Retinal pigment epithelial cell (primary cell): ENCODE measurements around the gene QKI.

Experiments
- DNase-seq: peaks from one replicate; pipeline ENCODE4 v3.0.0-alpha.2; 2010; ENCODE audit warnings: low read depth
- H3K4me3 ChIP-seq: 2 replicates; pipeline ENCODE4 v1.5.1; 2011; ENCODE audit warnings: mild to moderate bottlenecking, low read length, control low read depth, moderate library complexity
- TF ChIP-seq, protein P1 (sequence below): conservative IDR thresholded peaks from 2 replicates; pipeline ENCODE4 v1.5.1; 2011; ENCODE audit warnings: low read depth, low read length, control low read depth, inconsistent platforms

QKI gene

GRCh38 chr6:163487606-163488005 lies 73.1 kb downstream of the QKI start:
- H3K4me3 ChIP-seq: no peak overlapping the region
- TF ChIP-seq, protein P1, sequence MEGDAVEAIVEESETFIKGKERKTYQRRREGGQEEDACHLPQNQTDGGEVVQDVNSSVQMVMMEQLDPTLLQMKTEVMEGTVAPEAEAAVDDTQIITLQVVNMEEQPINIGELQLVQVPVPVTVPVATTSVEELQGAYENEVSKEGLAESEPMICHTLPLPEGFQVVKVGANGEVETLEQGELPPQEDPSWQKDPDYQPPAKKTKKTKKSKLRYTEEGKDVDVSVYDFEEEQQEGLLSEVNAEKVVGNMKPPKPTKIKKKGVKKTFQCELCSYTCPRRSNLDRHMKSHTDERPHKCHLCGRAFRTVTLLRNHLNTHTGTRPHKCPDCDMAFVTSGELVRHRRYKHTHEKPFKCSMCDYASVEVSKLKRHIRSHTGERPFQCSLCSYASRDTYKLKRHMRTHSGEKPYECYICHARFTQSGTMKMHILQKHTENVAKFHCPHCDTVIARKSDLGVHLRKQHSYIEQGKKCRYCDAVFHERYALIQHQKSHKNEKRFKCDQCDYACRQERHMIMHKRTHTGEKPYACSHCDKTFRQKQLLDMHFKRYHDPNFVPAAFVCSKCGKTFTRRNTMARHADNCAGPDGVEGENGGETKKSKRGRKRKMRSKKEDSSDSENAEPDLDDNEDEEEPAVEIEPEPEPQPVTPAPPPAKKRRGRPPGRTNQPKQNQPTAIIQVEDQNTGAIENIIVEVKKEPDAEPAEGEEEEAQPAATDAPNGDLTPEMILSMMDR: no peak
- no peak for DNase-seq

GRCh38 chr6:163489584-163489983 lies 75.1 kb downstream of the QKI start:
- DNase-seq: no peak
- TF ChIP-seq, protein P1: no peak
- no peak overlapping the region for H3K4me3 ChIP-seq

DNA sequence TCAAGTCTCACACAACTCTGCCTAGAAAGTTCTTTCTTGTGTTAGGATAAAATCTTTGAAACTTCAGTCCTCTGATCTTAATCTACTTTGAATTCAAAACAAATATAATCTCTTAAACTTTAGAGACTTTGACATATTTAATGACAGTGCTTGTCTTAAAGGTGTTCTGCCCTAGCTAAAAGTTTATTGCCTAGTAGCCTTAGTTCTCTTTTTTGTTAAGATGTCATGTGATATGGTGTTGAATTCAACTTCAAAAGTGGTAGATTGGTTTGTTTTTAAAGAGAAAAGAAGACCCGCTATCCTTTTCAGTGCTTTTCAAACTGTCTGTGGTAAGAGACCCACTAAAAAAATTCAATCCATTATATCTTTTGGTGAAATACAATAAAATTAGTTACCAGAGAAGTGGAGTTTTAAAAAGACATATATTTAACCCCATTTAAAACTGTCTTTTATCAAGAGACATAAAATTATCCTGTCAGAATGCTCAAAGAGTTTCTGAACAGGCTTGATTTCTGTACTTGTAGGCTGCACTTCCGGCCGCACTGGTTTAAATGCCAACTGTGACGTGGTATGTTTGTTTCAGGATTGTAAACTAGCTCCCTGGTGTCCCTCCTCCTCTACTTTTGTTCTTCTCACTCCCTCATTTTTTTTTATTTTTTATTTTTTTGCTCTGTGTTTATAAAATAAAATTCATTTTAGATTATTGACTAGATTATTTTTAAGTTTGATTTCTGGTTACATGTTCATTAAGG lies 76.5 kb downstream of the QKI start:
- TF ChIP-seq, protein P1: no peak

GRCh38 chr6:163491737-163492300 lies 77.3 kb downstream of the QKI start:
- H3K4me3 ChIP-seq: no peak overlapping the region
- DNase-seq: no peak
- TF ChIP-seq, protein P1: no peak

More for the DNA sequence above, 76.5 kb downstream of the QKI start:
- DNase-seq: no peak
- no peak overlapping the region for H3K4me3 ChIP-seq

- no peak overlapping the region for H3K4me3 ChIP-seq
- DNase-seq: no peak
- TF ChIP-seq, protein P1: no peak
Observed at GRCh38 chr6:163494279-163494727, 79.8 kb downstream of the QKI start.

- no peak overlapping the region for H3K4me3 ChIP-seq
- TF ChIP-seq, protein P1: no peak
- no peak for DNase-seq
Observed at GRCh38 chr6:163496205-163496604, 81.7 kb downstream of the QKI start.

DNA sequence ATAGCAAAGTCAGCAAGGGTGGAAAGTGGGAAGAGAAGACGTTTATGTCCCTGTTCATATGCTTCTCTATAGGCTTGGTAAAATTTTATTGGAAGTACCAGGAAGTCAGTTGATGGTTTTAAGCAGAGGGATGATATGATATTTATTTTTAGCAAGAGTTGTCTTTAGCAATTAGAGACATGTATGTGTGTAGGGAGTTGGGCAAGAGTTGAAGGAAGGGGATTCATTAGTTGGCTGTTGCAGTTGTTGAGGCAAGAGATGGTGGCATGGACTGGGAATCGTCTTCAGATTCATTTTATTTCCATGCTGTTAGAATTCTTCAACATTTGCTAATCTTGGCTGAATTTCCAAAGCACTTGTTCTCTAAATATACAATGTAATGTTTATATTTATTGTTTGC lies 85.6 kb downstream of the QKI start:
- DNase-seq: no peak
- TF ChIP-seq, protein P1: no peak
- H3K4me3 ChIP-seq: no peak overlapping the region
